HG03097 (cell line): ENCODE measurements around the gene EIF2B5.
"Not testable (repeated sequence)": the region's sequence is repeated elsewhere in the genome, so short reads cannot be mapped to it uniquely, and the experiment has no call there.

Source experiments
- ATAC-seq: cut with Tn5 transposase; IDR thresholded peaks from one replicate; pipeline ENCODE4 v1.9.1; 2021; ENCODE audit not compliant: unreplicated experiment, low FRiP score

EIF2B5 gene

DNA sequence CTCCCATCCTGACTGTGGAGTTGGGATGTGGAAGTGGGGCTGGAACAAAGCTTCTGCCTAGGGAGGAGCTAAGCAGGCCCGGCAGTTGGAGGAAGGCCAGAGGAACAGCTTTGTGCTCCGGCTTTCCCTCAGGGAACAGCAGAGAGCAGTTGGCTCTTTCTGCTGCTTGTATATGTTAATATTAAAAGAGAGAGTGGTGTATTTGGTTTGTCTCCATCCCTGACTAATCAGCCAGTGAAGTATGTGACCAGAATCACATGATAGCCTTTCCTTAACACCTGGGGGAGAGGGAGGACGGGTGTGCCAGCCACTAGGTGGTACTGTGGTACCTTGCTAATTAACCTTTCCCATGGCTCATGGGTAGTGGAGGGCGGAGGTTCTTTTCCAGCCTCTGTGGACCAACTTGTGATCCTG lies 10.0 kb downstream of the EIF2B5 start:
- ATAC-seq, result no peak

DNA sequence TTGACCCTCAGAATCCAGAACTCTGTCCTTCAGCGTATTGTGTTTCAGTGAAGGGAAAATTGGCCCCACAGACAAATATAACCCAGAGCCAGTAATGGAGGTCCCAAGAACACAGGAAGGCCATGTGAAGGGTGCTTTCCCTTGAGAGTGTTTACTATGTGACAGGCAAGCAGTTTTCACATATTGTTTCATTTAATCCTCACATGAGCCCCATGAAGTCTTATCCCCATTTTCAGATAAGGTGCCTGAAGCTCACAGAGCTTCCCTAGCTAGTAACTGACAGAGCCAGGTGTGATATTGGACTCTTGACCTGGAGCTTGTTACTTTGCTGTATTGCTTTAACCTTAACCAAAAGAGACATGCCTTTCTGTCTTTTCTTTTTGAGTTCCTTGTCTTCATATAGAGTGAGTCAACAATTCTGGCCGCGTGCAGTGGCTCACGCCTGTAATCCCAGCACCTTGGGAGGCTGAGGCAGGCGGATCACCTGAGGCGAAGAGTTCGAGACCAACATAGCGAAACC lies 10.7 kb downstream of the EIF2B5 start:
- ATAC-seq, result no peak

DNA sequence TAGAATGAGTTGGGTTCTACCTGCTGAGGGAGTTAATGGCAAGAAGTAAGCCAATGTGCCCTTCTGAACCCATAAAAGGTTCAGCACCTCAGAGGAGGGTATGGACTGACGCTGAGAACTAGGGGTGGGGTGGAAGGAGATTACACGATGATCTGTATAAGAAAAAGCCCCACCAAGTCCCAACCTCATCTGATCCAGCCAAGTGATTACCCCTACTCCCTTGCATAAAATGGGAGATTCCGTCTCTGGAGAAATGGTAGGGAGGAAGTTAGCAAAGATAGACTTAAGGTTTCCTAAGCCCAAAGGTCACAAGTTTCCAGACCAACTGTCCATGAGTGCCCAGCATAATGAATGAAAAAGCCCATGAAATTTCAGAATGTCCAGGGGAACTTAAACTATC lies 12.9 kb downstream of the EIF2B5 start:
- ATAC-seq, result no peak

DNA sequence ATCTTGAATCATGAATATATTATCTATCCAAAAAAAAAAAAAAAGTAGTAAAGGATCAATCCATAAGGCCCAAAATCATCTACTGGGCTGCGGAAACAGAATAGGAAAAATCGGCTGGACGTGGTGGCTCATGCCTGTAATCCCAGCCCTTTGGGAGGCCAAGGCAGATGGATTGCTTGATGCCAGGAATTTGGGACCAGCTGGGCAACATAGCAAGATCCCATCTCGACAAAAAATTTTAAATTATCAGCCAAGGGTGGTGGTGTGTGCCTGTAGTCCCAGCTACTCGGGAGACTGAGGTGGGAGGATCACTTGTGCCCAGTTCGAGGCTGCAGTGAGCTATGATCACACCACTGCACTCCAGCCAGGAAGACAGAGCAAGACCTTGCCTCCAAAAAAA lies 14.0 kb downstream of the EIF2B5 start:
- ATAC-seq, result no peak

DNA sequence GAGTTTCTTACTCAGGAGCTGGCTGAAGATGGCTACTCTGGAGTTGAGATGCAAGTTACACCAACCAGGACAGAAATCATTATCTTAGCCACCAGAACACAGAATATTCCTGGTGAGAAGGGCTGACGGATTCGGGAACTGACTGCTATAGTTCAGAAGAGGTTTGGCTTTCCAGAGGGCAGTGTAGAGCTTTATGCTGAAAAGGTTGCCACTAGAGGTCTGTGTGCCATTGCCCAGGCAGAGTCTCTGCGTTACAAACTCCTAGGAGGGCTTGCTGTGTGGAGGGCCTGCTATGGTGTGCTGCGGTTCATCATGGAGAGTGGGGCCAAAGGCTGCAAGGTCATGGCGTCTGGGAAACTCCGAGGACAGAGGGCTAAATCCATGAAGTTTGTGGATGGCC lies 14.6 kb downstream of the EIF2B5 start:
- not testable (repeated sequence) for ATAC-seq

DNA sequence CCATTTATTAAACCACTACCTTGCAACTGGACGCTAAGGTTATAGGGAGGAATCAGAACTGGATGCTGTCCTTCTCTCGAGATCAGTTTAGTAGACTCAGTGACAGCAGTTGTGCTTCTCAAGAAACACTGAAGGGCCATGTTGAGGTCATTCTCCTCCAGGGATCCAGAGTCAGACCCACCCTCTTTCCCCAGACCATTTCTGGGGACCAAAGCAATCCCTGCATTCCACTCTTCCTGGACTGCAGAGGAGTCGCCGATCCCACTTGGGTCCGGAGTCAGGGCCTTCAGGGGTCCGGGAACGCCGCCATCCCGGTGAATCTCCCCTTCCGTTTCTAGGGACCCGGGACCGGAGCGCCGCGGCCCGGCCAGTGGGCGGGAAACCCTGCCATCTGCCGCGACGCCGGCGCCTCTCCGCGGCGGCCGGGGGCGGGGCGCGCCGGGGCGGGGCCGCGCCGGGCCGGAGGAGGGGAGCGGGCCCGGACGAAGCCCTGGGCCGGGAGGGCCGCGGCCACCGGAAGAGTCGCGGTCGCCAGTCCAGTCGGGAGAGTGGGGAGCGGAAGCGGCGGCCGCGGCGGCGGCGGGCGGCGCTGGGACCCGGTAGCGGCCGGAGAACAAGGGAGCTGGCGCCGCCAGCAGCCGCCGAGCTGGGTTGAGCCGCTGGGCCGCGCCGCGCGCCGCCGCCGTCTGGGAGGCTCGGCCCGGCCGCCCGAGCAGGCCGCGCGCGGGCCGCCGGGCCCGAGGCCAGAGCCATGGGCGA lies 19.9 kb downstream of the EIF2B5 start, which contains the start of gene DVL3:
DVL3 (plus strand) TSS at position 493 of the 759 bp plus-strand sequence; CDS start at position 752, 259 bp downstream.
- peak; percentile 76 for ATAC-seq

DNA sequence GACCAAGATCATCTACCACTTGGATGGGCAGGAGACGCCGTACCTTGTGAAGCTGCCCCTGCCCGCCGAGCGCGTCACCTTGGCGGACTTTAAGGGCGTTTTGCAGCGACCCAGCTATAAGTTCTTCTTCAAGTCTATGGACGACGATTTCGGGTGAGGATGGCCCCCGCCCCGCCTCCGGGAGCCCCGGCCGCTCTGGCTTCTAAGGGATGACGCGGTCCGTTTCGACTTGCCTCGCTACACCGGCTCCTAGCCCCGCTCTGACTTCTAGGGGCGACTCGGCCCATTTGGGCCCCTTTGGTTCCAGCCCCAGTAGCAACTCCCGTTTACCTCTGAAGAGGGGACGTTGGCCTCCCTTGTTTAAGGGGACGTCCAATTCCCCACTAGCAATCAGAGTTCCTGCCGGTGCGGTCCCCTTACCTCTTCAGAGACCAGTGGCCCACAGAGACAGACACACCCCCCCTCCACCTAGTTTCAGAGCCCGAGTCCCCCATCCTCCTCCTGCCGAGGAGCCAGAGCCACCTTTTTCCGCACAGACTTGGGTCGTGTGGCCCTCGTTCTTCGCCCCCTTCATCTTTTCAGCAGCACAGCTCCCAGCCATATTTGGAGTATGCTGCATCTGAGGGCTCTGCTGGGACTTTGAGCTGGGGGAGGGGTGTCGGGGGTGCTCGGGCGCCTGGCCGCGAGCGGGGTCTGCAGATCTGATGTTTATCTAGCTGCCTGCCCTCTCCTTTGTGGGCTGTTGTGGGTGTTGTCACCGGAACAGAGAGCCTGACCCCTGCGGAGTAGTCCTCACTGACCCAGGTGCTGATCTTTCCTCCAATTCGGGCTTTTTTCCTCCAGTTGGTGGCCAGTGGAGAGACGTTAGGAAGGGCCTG lies 20.7 kb downstream of the EIF2B5 start:
- peak; percentile 9 for ATAC-seq

DNA sequence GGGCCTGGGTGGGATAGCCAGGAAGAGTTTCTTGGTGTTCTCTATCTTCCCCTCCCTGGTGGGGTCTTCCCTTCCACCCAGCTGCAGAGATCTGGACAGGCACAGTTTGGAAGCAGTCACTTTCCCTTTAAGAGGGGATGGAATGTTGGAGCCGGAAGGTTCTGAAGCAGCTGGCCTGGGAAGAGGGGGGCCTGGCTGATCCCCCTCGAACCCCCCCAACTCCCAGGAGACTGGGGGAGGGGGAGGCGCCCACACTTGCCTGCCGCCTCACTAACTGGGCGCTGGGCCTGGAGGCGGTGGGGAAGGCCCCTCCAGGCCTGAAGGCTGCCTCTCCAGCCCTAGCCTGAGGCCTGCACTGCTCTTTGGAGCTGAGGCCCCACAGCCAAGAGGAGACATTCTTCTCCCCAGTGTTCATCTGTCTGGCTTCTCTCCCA lies 21.4 kb downstream of the EIF2B5 start:
- no peak for ATAC-seq

DNA sequence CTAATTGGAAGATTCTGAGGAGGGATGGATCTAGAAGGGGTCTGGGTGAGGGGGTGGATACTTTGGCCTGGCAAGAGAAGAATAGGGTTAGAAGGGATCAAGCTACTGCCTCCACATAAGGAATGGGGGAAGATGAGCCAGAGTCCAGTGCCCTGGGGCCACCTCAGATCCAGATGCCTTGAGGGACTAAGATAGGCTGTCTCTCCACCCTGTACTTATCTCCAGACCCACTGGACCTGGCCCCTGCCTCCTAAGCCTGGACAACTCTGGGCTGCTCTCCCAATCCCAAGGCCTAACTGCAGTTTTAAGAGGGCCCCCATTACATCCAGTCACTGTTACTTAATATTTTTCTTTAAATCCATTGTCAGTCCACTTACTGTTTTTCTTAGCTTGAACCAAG lies 22.0 kb downstream of the EIF2B5 start:
- no peak for ATAC-seq

DNA sequence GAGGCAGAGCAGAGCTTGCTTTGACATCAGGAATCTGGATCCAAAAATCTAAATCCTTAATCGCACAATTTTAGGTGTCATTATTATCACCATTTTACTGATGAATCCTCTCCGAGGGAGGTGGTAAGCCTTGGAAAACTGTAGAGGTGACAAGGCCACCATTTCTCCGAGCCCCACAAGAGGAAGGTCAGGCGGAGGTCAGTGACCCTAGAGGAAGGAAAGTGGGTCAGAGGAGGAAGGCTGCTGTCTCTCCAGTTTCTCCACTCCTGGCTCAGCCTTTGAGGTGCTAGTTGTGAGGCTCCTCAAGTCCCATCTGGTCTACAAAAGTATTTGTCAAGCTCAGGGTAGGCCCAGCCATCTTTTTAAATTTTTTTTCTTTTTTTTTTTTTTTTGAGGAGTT lies 23.2 kb downstream of the EIF2B5 start:
- no peak for ATAC-seq

DNA sequence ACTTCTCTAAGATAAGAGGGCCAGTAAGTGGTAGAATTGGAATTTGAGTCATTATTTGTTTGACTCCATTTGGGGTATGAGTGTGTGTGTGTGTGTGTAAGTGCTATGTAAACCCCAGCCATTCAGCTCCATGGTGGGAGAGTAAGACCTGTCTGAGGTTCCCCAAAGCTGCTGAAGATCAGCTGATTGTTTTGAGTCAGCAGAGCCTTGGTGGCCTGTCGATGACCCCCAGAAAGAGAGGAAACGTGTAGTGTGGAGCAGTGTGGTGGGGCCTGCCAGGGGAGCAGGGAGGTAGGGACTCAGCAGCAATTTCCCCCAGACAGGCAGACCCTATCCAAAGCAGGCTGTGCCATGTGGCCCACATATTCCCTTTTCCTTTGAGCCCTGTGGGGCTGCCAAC lies 25.3 kb downstream of the EIF2B5 start:
- no peak for ATAC-seq

DNA sequence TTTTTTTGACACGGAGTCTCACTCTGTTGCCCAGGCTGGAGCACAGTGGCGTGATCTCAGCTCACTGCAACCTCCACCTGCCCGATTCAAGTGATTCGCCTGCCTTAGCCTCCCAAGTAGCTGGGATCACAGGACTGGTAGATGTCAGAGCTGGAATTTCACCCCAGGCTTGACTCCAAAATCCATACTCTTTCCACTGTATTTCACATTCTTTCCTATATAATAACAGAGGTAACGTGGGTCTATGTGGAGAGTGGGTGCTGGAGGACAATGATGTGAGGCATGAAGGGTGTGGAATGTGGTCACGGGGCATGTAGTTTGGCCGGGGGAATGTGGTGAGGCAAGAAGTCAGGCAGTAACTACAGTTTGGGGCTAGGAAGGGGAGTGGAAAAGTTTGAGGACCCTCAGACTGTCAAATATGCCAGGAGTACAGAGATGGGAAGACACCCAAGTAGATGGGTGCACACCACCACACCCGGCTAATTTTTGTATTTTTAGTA lies 27.5 kb downstream of the EIF2B5 start:
- ATAC-seq, result not testable (repeated sequence)

DNA sequence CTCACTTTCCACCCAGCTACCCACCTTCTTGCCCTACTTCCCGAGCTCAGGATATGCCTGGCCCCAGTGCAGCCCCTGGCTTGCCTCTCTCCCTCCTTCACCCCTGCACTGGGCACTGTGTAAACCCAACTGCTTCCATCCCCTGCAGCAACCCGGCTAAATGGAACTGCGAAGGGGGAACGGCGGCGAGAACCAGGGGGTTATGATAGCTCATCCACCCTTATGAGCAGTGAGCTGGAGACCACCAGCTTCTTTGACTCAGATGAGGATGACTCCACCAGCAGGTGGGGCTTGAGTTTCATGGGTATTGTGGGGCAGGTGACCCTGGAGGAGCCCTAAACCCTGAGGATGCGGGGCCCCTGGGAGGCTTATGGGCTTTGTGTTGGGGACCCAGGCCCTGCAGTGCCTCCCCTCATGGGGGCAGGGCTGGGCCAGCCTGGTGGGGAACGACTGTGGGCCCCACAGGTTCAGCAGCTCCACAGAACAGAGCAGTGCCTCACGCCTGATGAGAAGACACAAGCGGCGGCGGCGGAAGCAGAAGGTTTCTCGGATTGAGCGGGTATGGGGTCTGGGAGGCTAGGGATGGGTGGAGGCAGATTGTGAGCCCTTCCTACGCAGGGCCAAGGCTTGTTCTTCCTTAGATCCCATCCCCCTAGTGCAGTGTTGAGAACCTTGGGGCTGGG lies 29.6 kb downstream of the EIF2B5 start:
- no peak for ATAC-seq

DNA sequence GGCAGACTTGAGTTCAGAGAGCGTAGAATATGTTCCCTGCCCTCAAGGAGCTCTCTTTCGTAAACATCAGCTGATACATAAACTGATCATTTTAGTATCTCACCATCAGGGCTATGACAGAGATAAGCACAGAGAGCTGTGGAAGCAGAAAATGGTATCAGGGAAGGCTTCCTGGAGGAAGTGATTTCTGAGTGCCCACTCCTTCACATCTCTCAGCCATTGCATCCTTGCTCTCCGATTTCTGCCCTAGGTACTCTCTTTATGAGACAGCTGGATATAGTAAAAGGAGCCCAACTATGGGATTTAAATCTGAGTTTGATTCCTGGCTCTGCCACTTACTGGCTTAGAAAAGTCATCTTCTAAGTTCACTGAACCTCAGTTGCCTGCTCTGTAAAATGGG lies 30.4 kb downstream of the EIF2B5 start:
- no peak for ATAC-seq

DNA sequence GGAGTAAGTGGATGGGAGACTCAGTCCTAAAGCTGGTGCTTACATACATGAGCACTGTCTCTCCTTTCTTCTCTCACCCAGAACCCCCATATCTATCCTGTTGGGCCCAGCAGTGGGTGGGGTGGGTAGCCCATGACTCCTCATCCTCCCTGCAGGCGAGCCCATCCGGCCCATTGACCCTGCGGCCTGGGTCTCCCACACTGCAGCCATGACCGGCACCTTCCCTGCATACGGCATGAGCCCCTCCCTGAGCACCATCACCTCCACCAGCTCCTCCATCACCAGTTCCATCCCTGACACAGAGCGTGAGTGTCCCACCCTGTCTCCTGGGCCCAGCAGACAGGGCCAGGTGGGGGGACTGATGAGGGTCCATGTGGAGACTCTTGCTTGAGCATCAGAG lies 31.5 kb downstream of the EIF2B5 start:
- ATAC-seq, result no peak

DNA sequence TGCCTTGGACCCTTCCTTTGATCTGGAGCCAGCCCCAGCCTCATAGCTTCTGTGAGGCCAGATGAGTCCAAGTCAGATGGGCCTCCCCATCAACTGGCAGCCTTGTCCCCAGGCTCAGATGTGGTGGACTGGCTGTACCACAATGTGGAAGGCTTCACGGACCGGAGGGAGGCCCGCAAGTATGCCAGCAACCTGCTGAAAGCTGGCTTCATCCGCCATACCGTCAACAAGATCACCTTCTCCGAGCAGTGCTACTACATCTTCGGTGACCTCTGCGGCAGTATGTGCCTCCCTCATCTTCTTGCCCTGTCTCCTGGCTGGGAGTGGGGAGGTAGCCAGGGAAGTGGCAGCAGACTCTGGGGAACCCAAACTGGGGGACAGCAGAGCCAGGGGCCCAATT lies 32.6 kb downstream of the EIF2B5 start:
- ATAC-seq, result no peak

DNA sequence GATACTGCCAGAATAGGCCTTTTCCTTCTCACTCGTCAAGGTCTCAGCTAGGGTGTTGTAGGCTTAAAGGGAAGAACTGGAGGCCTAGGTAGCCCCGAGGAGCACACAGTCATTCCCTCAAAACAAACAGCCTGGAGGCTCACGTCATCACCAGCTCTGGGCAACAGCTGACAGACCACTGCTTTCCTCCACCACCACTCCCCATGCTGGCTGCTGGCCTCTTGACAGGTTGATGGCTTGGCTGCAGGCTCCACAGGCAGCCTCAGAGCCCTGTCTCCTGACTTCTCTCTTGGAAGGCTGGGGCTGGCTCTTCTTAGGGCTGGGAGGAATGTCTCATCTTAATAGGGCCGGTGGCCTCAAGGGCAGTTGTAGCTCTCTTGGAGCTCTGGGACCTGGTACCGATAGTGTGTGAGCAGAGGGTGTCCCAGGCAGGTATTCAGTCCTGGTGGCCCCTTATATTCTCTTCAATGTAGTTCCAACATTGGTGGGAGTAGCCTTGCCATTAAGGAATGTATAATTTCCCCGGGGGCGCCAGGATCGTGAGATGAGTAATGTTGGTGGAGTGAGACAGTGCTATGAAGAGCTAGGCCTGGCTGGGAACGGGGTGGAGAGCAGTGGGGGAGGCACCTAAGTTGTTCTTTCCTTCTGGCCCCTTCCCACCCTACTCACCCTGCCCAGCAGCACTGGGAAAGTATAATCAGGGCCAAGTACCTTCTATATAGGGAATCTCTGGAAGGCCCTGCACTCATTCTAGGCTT lies 33.4 kb downstream of the EIF2B5 start:
- ATAC-seq, result no peak

DNA sequence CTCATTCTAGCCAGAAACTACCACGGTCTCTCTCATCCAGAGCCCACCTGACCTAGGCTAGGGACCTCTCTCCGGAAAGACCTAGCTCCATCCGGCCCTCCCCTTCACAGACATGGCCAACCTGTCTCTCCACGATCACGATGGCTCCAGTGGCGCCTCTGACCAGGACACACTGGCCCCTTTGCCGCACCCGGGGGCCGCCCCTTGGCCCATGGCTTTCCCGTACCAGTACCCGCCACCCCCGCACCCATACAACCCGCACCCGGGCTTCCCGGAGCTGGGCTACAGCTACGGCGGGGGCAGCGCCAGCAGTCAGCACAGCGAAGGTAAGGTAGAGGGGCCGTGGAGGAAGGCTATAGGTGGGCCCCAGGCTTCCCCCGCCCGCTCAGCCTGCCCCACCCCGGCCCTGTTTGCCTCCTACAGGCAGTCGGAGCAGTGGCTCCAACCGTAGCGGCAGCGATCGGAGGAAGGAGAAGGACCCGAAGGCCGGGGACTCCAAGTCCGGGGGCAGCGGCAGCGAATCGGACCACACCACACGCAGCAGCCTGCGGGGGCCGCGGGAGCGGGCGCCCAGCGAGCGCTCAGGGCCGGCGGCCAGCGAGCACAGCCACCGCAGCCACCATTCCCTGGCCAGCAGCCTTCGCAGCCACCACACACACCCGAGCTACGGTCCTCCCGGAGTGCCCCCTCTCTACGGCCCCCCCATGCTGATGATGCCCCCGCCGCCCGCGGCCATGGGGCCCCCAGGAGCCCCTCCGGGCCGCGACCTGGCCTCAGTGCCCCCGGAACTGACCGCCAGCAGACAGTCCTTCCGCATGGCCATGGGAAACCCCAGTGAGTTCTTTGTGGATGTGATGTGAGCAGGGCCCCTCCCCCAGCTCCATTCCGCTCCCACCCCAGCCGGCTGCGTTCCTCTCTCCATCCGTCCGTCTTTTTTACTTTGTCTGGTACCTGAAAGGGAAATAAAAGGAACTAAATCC lies 35.0 kb downstream of the EIF2B5 start:
- ATAC-seq, result no peak

DNA sequence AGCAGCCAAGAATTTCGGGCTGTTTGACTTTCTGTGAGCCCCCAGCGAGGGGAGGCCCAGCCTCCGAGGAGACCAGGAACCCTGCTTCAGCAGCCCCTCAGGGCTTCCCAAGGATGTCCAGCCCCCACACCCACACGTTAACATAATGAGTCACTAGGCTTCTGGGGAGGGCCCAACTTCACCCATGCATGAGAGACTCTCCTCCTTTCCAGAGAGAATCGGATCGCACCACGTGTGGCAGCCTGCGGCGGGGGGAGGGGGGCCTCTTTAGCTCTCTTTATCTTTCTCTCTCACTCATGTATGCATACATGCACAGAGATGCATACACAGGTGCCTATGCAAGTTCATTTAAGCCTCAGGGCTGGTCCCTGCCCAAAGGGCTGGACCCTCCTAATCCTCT lies 36.4 kb downstream of the EIF2B5 start:
- no peak for ATAC-seq
